HCT116 (cell line): ENCODE results near the gene CNPY2.

ENCODE experiments used
- CTCF ChIP-seq, 3 experiments: fragments of 200-600 bp in 1 of 3; sonication (generic) in 1 of 3; IDR thresholded peaks in 2 of 3; conservative IDR thresholded peaks in 1 of 3; 2 replicates each; pipeline ENCODE4 v1.5.1; 2012 to 2017; ENCODE audit warnings: low read depth in 2 of 3, low read length in 2 of 3, antibody characterized with exemption in 1 of 3, borderline replicate concordance in 1 of 3, control low read depth in 1 of 3, mild to moderate bottlenecking in 1 of 3, mixed read lengths in 1 of 3, mixed run types in 1 of 3, moderate library complexity in 1 of 3; ENCODE audit not compliant: insufficient read depth in 1 of 3
- EZH2 ChIP-seq: fragments of 200-600 bp; sonication (generic); IDR thresholded peaks from 2 replicates; pipeline ENCODE4 v1.6.1; 2017; ENCODE audit warnings: antibody characterized with exemption, mixed run types
- POLR2AphosphoS5 ChIP-seq: IDR thresholded peaks from 2 replicates; pipeline ENCODE4 v1.6.1; 2011; ENCODE audit warnings: mild to moderate bottlenecking, low read depth, low read length, moderate library complexity
- SP1 ChIP-seq: IDR thresholded peaks from 2 replicates; pipeline ENCODE4 v1.6.1; 2012; ENCODE audit warnings: low read depth
- YY1 ChIP-seq: IDR thresholded peaks from 2 replicates; pipeline ENCODE4 v1.6.1; 2011; ENCODE audit warnings: low read length, low read depth, moderate library complexity, mild to moderate bottlenecking; ENCODE audit not compliant: insufficient replicate concordance; ENCODE audit errors: extremely low read depth
- ZFX ChIP-seq: fragments of 450-650 bp; IDR thresholded peaks from 2 replicates; pipeline ENCODE4 v1.6.1; 2017

- no peak for TF ChIP-seq CTCF (IDR thresholded peaks at IDR 0.05 in 2 of 3, conservative IDR thresholded peaks at IDR 0.05 in 1 of 3; ENCODE audit: borderline replicate concordance in 1 of 3, insufficient read depth in 1 of 3, low read depth in 2 of 3, low read length in 2 of 3)
- no peak for TF ChIP-seq ZFX
- no peak for TF ChIP-seq YY1
- TF ChIP-seq EZH2, result no peak
- TF ChIP-seq POLR2AphosphoS5, result no peak
- no peak for TF ChIP-seq SP1
These were observed 8.4 kb upstream of the CNPY2 start for GRCh38 chr12:56324206-56324605.
